Gastrocnemius medialis (tissue), 4 donors: ENCODE data around the gene C17orf100. TPM values are rescaled to one million over a fixed set of nuclear protein-coding genes. Genes with fewer than 3 reads are reported as not detected.

Source experiments
- ATAC-seq, 2 donors: fragments of 150-250 bp; one replicate each; pipeline ENCODE4 v1.9.1; 2016
- DNase-seq, 2 donors: peaks; one replicate each; pipeline ENCODE4 v3.0.0-alpha.2; 2019
- H3K27ac ChIP-seq, 4 donors: fragments of 200-600 bp; sonication (generic); 1 replicate in 1 of 4; 2 replicates in 3 of 4; pipeline ENCODE4 v1.5.1; 2016 to 2018; ENCODE audit warnings: mild to moderate bottlenecking in 2 of 4, moderate library complexity in 1 of 4
- H3K27me3 ChIP-seq, 3 donors: fragments of 200-600 bp; sonication (generic) in 2 of 3; 1 replicate in 1 of 3; 2 replicates in 2 of 3; pipeline versions ENCODE4 v1.5.1 to v1.6.0; 2016 to 2019; ENCODE audit warnings: mild to moderate bottlenecking in 1 of 3, moderate library complexity in 1 of 3
- H3K36me3 ChIP-seq, 2 donors: fragments of 200-600 bp; sonication (generic) in 1 of 2; one replicate each; pipeline ENCODE4 v1.5.1; 2017 to 2018
- H3K4me1 ChIP-seq, 2 donors: fragments of 200-600 bp; sonication (generic) in 1 of 2; one replicate each; pipeline ENCODE4 v1.5.1; 2016 to 2017; ENCODE audit warnings: mild to moderate bottlenecking in 2 of 2
- H3K4me3 ChIP-seq, 4 donors: fragments of 200-600 bp; sonication (generic) in 3 of 4; 1 replicate in 1 of 4; 2 replicates in 3 of 4; pipeline ENCODE4 v1.5.1; 2016 to 2019; ENCODE audit warnings: mild to moderate bottlenecking in 2 of 4
- H3K9me3 ChIP-seq, 3 donors: fragments of 200-600 bp; sonication (generic) in 2 of 3; 1 replicate in 1 of 3; 2 replicates in 2 of 3; pipeline ENCODE4 v1.5.1; 2016 to 2019
- CTCF ChIP-seq, 5 experiments: fragments of 450-650 bp in 3 of 5; fragments of 200-600 bp in 2 of 5; sonication (generic) in 2 of 5; IDR thresholded peaks in 4 of 5; conservative IDR thresholded peaks in 1 of 5; 1 replicate in 4 of 5; 2 replicates in 1 of 5; pipeline ENCODE4 v1.5.1; 2016 to 2019; ENCODE audit warnings: antibody characterized with exemption in 5 of 5, mild to moderate bottlenecking in 3 of 5, moderate library complexity in 3 of 5
- POLR2A ChIP-seq, 2 donors: fragments of 450-650 bp; IDR thresholded peaks; one replicate each; pipeline ENCODE4 v1.6.1; 2017; ENCODE audit warnings: antibody characterized with exemption in 2 of 2, mild to moderate bottlenecking in 2 of 2, moderate library complexity in 2 of 2
- in situ Hi-C, 4 donors: fragments of 200-750 bp; cut with MboI; loops; one replicate each; pipeline versions ENCODE4 v1.15.0 to v1.8.0; 2017; ENCODE audit warnings: low sequenced_read_pairs in 4 of 4
- intact Hi-C: fragments of 100-400 bp; cut with DNase I; formaldehyde crosslinking; loops from one replicate; pipeline ENCODE4 v1.15.1; 2023; ENCODE audit warnings: low total_unique reads
- total RNA-seq, 4 donors: library from RNA; depleted of rRNA; stranded (reverse); fragments of >200 nt; gene quantifications; one replicate each; pipeline versions ENCODE4 v1.1.0 to v1.2.3, GENCODE V29; 2016

The C17orf100 gene
- total RNA-seq, 4 donors from 2014 or later: 0.27 TPM; not detected in 3

GRCh38 chr17:6627019-6627418, 24.5 kb upstream of the C17orf100 start:
- in situ Hi-C loops: loop anchor here in 1 of 4 donors (25.0 kb wide), 1 partner anchor 385 kb away; the partner anchor contains the start of genes BCL6B and RNASEK
- Histone ChIP-seq H3K4me1 (no peaks in the 10 kb centered on the region), H3K9me3 (no peaks in the 10 kb centered on the region), H3K4me3 (no peak overlapping the region), H3K36me3 (peaks cover 0 to 15% of the 10 kb centered on the region in 2 donors), H3K27ac (no peak overlapping the region), H3K27me3 (no peaks in the 10 kb centered on the region)
- no peak for TF ChIP-seq CTCF (IDR thresholded peaks at IDR 0.05 in 4 of 5, conservative IDR thresholded peaks at IDR 0.05 in 1 of 5)
- TF ChIP-seq POLR2A (IDR thresholded peaks at IDR 0.05): no peak
- intact Hi-C loops: no loop called here
- DNase-seq (no peak), ATAC-seq (no peak)

- TF ChIP-seq POLR2A (IDR thresholded peaks at IDR 0.05): no peak
- TF ChIP-seq CTCF (IDR thresholded peaks at IDR 0.05 in 4 of 5, conservative IDR thresholded peaks at IDR 0.05 in 1 of 5): no peak
- Histone ChIP-seq H3K4me1 (no peaks in the 10 kb centered on the region), H3K9me3 (no peaks in the 10 kb centered on the region), H3K4me3 (no peak overlapping the region), H3K36me3 (peaks cover 0 to 38% of the 10 kb centered on the region in 2 donors), H3K27me3 (no peaks in the 10 kb centered on the region), H3K27ac (no peak overlapping the region)
- in situ Hi-C loops (loop anchor here in 1 of 4 donors (25.0 kb wide), 1 partner anchor 382 kb away; the partner anchor contains the start of genes BCL6B and RNASEK), intact Hi-C loops (no loop called here)
- ATAC-seq: no peak
- no peak for DNase-seq
Observed at GRCh38 chr17:6630390-6630789, 21.2 kb upstream of the C17orf100 start.

GRCh38 chr17:6632530-6632929, 19.0 kb upstream of the C17orf100 start:
- no peaks in the 10 kb centered on the region for H3K9me3 ChIP-seq
- no peak overlapping the region for H3K27ac ChIP-seq
- TF ChIP-seq CTCF (IDR thresholded peaks at IDR 0.05 in 4 of 5, conservative IDR thresholded peaks at IDR 0.05 in 1 of 5) (no peak), POLR2A (IDR thresholded peaks at IDR 0.05) (no peak)
- intact Hi-C loops: no loop called here
- DNase-seq (no peak), ATAC-seq (no peak)
- no peaks in the 10 kb centered on the region for H3K27me3 ChIP-seq
- no peaks in the 10 kb centered on the region for H3K4me1 ChIP-seq
- in situ Hi-C loops: loop anchor here in 1 of 4 donors (25.0 kb wide), 1 partner anchor 380 kb away; the partner anchor contains the start of genes BCL6B and RNASEK
- no peak overlapping the region for H3K4me3 ChIP-seq
- H3K36me3 ChIP-seq: peaks cover 0 to 32% of the 10 kb centered on the region in 2 donors

- H3K36me3 ChIP-seq: peaks cover 0 to 26% of the 10 kb centered on the region in 2 donors
- H3K4me1 ChIP-seq: no peaks in the 10 kb centered on the region
- in situ Hi-C loops (loop anchor here in 1 of 4 donors (25.0 kb wide), 1 partner anchor 379 kb away; the partner anchor contains the start of genes BCL6B and RNASEK), intact Hi-C loops (no loop called here)
- DNase-seq (no peak), ATAC-seq (no peak)
- H3K27ac ChIP-seq: no peak overlapping the region
- H3K27me3 ChIP-seq: no peaks in the 10 kb centered on the region
- H3K4me3 ChIP-seq: no peak overlapping the region
- TF ChIP-seq CTCF (IDR thresholded peaks at IDR 0.05 in 4 of 5, conservative IDR thresholded peaks at IDR 0.05 in 1 of 5) (no peak), POLR2A (IDR thresholded peaks at IDR 0.05) (no peak)
- no peaks in the 10 kb centered on the region for H3K9me3 ChIP-seq
Observed at GRCh38 chr17:6633263-6633662, 18.3 kb upstream of the C17orf100 start.

- ATAC-seq: no peak
Observed at GRCh38 chr17:6636105-6636504, 15.5 kb upstream of the C17orf100 start.

More at GRCh38 chr17:6636105-6636504, 15.5 kb upstream of the C17orf100 start:
- DNase-seq: no peak
- Histone ChIP-seq H3K36me3 (peaks cover 0 to 26% of the 10 kb centered on the region in 2 donors), H3K4me1 (peaks cover 6 to 14% of the 10 kb centered on the region in 2 donors), H3K4me3 (no peak overlapping the region), H3K9me3 (no peaks in the 10 kb centered on the region), H3K27ac (no peak overlapping the region), H3K27me3 (no peaks in the 10 kb centered on the region)
- intact Hi-C loops (no loop called here), in situ Hi-C loops (loop anchor here in 1 of 4 donors (25.0 kb wide), 1 partner anchor 376 kb away; the partner anchor contains the start of genes BCL6B and RNASEK)
- TF ChIP-seq POLR2A (IDR thresholded peaks at IDR 0.05): no peak
- TF ChIP-seq CTCF (IDR thresholded peaks at IDR 0.05 in 4 of 5, conservative IDR thresholded peaks at IDR 0.05 in 1 of 5): no peak
